ENCODE measurements around the gene MAP7D2.

MAP7D2 gene

GRCh38 chrX:20112022-20112774 is 4.5 kb downstream of the MAP7D2 start:
- DNase-seq: no peak

GRCh38 chrX:20111271-20111670 is 5.4 kb downstream of the MAP7D2 start:
- no peak for DNase-seq

GRCh38 chrX:20101934-20102581 is 14.6 kb downstream of the MAP7D2 start:
- DNase-seq: no peak

GRCh38 chrX:20091499-20091898 is 25.2 kb downstream of the MAP7D2 start:
- DNase-seq: no peak

- no peak for DNase-seq
These were observed 26.9 kb downstream of the MAP7D2 start for GRCh38 chrX:20089845-20090244.

- no peak for DNase-seq
These were observed 36.4 kb downstream of the MAP7D2 start for GRCh38 chrX:20080277-20080676.

- DNase-seq: no peak
These were observed 45.1 kb downstream of the MAP7D2 start for GRCh38 chrX:20071511-20072079.

- DNase-seq: peak; percentile 58
These were observed 48.8 kb downstream of the MAP7D2 start for GRCh38 chrX:20067709-20068561.

- peak; percentile 21 for DNase-seq
These were observed 49.6 kb downstream of the MAP7D2 start for GRCh38 chrX:20066968-20067708.

GRCh38 chrX:20063716-20064351 is 52.9 kb downstream of the MAP7D2 start:
- DNase-seq: no peak

GRCh38 chrX:20063153-20063552 is 53.6 kb downstream of the MAP7D2 start:
- no peak for DNase-seq

- no peak for DNase-seq
These were observed 54.9 kb downstream of the MAP7D2 start for GRCh38 chrX:20061855-20062254.

- DNase-seq: no peak
These were observed 55.6 kb downstream of the MAP7D2 start for GRCh38 chrX:20060961-20061748.

GRCh38 chrX:20059467-20060128 is 57.1 kb downstream of the MAP7D2 start:
- DNase-seq: no peak

GRCh38 chrX:20057479-20057878 is 59.2 kb downstream of the MAP7D2 start:
- no peak for DNase-seq

- no peak for DNase-seq
These were observed 60.0 kb downstream of the MAP7D2 start for GRCh38 chrX:20056704-20057103.

GRCh38 chrX:20053537-20053936 is 63.2 kb downstream of the MAP7D2 start:
- DNase-seq: no peak

GRCh38 chrX:20046864-20047263 is 69.8 kb downstream of the MAP7D2 start:
- DNase-seq: no peak

- DNase-seq: no peak
These were observed 70.5 kb downstream of the MAP7D2 start for GRCh38 chrX:20046223-20046622.

- no peak for DNase-seq
These were observed 74.5 kb downstream of the MAP7D2 start for GRCh38 chrX:20042221-20042620.

- DNase-seq: no peak
These were observed 77.7 kb downstream of the MAP7D2 start for GRCh38 chrX:20038966-20039365.
